ENCODE measurements around the gene PLA2G10.
"Not testable (repeated sequence)": the region's sequence is repeated elsewhere in the genome, so short reads cannot be mapped to it uniquely, and the experiment has no call there.

PLA2G10 gene

DNA sequence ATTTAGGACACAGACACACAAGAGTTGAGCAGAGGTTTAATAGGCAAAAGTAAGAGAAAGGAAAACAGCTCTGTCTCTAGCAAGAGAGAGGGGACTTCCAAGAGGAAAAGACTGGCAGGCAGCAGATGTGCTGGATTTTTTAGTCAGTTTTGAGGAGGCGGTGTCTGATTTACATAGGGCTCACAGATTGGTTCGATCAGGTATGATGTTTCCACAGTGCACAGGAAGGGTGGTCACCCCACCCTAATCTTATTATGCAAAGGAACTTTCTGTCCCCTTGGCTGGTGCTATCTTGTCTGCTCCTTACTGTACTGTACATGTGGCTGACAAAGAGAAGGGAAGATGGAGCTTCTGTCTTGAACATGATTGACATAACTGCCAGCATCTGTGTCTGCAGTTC, 36.0 kb downstream of the PLA2G10 start:
- DNase-seq = no peak

DNA sequence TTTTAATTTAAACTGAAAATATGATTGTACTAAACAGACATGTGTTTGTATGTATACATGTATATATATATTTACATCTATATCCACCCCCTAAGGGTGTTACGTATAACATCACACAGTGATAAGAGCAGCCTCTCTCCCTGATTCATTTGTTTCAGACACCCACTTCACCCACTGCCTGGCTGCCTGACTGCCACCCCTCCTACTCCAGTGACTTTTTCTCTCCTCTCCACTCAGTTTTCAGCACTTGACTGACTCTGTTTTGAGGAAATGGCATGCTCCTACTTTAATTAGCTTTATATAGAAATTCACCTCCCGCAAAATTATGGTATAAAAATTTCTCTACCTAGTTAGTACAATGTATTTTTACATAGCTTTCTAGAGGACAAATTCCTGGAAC, 41.4 kb downstream of the PLA2G10 start:
- DNase-seq = no peak

DNA sequence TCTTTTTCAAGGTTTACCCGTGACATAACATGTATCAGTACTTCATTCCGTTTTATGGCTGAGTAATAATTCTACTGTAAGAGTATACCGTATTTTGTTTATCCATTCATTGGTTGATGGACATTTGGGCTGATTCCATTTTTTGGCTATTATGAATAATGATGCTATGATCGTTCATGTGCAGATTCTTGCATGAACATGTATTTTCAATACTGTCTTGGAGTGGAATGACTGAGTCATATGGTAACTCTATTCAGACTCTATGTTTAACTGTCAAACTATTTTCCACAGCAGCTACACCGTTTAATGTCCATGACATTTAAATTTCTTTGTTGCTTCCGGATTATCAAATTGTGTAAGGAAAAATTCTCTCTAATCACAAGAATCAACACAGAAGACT, 43.5 kb downstream of the PLA2G10 start:
- DNase-seq = no peak

DNA sequence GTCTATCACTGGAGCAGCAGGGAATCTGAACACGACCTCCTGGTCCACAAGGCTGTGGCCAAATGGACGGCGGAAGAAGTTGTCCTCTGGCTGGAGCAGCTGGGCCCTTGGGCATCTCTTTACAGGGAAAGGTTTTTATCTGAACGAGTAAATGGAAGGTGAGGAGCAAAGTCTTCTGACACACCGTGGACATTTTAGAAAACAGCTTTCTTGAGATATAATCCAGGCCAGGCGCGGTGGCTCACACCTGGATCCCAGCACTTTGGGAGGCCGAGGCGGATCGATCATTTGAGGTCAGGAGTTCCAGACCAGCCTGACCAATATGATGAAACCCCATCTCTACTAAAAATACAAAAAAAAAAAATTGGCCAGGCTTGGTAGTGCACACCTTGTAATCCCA, 44.3 kb downstream of the PLA2G10 start:
- DNase-seq = no peak

DNA sequence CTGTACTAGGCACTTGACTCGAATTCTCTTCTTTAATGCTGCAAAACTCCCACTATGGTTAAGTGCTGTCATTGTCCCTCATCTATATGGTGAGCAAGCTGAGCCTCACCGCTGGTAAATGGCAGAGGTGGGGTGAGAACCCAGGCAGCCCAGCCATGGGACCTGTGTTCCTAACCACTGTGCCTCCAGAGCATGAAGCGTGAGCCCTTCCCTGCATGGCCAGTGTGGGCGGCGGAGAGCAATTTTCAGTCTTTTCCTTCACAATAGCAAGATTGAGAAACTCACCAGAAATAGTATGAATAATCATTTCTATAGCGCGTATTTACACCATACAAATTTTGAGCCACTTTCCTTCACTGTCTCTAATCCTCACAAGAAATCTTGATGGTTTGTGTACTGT, 52.2 kb downstream of the PLA2G10 start:
- DNase-seq = no peak

DNA sequence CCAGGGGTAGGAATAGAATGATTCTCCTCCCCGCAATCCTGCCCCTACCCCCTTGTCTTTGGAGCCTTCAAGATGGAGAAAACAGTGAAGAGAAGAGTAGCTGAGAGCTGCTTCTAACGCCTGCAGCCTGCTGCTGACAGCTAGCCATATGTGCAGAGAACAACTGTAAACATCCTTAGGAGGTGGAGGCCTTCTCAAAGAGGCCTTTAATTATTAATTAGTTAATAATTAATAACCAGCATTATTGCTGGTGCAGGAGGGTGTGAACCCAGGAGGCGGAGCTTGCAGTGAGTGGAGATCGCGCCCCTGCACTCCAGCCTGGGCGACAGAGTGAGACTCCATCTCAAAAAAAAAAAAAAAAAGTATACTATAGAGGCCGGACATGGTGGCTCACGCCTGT, 52.9 kb downstream of the PLA2G10 start:
- no peak for DNase-seq

DNA sequence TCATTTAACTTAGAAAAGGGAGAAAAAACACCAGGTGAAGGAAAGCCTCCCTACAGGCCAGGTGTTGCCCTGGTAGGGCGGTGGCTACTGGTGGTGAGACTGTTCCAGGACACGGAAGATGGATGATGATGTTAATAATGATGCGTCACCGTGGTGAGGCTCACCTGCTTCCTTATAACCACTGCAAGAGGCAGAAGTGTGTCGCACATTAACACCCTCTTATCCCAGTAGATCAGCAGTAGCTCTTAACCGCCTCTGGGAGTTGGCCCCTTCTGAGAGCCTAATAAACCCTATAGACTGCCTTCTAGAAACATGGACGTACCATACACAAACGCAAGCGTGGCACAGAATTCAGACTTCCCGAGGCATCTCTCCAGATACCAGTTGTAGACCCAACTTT, 53.6 kb downstream of the PLA2G10 start:
- no peak for DNase-seq

DNA sequence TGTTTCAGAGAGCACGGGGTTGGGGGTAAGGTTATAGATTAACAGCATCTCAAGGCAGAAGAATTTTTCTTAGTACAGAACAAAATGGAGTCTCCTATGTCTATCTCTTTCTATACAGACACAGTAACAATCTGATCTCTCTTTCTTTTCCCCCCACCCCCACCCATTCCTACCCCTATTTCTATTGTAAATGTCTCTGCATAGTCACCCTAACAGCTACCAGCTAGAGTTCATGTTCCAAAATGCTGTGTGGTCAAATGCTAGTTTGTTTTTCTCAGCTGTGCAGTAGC, 57.2 kb downstream of the PLA2G10 start:
- DNase-seq = not testable (repeated sequence)

DNA sequence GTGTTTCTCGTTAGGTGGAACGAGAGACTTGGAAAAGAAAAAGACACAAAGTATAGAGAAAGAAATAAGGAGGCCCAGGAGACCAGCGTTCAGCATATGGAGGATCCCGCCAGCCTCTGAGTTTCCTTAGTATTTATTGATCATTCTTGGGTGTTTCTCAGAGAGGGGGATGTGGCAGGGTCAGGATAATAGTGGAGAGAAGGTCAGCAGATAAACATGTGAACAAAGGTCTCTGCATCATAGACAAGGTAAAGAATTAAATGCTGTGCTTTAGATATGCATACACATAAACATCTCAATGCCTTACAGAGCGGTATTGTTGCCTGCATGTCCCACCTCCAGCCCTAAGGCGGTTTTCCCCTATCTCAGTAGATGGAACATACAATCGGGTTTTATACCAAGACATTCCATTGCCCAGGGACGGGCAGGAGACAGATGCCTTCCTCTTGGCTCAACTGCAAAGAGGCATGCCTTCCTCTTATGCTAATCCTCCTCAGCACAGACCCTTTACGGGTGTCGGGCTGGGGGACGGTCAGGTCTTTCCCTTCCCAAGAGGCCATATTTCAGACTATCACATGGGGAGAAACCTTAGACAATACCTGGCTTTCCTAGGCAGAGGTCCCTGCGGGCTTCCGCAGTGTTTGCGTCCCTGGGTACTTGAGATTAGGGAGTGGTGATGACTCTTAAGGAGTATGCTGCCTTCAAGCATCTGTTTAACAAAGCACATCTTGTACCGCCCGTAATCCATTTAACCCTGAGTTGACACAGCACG, 57.7 kb downstream of the PLA2G10 start:
- DNase-seq = not testable (repeated sequence)

DNA sequence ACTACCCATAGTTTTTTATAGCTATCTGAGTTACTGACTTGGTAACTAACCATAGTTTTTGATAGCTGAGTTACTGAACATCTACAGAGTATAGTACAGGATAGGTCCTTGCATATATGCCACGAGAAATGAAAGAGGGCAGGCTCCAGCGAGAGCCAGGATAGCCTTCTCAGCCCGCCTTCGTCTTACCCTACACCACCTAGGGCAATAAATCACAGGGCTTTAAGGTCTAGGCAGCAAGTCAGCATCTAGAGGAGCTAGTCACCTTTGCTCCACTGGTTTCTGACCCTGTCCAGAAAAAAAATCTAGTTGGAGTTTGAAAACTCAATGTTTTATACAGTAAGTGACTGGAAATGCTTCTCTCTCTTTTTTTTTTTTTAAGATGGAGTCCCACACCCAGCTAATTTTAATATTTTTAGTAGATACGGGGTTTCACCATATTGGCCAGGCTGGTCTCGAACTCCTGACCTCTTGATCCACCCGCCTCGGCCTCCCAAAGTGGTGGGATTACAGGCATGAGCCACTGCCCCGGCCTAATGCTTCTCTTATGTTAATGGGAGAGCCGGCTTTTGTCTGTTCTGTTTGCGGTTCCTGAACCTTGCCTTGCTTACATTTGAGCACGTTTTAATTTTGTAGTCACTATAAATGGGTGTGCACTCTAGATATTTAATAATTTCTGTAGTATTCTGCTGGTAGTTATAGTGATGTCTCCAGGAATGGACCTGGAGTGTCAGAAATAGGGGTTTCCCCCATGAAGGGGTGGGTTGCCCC, 58.5 kb downstream of the PLA2G10 start:
- no peak for DNase-seq

DNA sequence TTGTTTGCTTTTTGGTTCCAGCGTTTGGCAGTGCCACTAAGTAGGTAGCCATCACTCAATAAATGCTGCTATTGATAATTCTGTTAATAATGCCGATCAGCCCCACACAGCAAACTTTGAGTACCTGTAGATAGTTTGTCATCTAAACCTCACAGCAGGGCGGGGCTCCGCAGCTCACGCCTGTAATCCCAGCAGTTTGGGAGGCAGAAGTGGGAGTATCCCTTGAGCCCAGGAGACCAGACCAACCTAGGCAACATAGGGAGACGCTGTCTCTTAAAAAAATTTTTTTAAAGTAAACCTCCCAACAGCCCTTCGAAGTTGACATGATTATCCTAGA, 59.8 kb downstream of the PLA2G10 start:
- no peak for DNase-seq

DNA sequence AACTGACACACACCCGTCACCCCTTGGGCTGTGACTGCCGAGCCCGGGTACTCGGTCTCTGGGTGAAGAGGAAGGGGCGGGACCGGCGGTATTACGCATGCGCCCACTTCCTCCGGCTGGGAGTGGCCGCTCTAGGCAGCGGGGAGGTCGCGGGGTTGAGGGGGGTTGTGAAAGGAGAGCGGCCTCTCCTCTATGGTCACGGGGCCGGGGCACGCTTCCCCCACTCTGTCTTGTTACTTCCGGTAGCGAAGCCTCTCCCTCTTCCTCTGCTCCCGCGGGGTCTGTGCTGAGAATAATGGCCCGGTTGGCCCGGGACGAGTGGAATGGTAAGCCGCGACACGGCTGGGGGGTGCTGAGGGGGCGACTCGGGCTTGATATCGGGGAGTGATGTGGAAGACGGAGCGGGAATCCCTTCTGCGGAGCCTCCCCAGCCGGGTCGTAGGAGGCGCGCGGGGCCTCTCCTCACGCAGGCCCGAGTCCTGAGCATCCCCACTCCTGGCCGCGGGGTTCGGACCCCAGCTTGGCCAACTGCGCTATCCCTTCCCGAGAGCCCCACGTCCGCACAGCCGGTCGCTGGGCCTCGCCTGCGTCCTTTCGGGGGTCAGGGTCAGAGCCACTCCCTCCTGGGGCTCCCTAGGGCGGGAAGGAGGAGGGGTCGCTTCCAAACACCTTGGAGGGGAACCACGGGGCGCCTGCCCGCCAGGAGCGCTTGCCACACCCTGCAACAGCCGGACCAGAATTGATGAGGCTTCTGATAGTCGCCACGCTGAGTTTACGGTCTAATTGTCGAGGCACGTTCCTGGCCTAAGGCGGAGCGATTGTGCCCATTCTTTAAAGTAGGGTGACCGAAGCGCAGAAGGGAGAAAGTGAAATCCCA, 61.2 kb downstream of the PLA2G10 start, which contains the start of gene BFAR:
BFAR (plus strand) TSS at position 259 of the 877 bp plus-strand sequence. CDS start 11,396 bp downstream, outside the sequence.
- DNase-seq = peak; percentile 96

DNA sequence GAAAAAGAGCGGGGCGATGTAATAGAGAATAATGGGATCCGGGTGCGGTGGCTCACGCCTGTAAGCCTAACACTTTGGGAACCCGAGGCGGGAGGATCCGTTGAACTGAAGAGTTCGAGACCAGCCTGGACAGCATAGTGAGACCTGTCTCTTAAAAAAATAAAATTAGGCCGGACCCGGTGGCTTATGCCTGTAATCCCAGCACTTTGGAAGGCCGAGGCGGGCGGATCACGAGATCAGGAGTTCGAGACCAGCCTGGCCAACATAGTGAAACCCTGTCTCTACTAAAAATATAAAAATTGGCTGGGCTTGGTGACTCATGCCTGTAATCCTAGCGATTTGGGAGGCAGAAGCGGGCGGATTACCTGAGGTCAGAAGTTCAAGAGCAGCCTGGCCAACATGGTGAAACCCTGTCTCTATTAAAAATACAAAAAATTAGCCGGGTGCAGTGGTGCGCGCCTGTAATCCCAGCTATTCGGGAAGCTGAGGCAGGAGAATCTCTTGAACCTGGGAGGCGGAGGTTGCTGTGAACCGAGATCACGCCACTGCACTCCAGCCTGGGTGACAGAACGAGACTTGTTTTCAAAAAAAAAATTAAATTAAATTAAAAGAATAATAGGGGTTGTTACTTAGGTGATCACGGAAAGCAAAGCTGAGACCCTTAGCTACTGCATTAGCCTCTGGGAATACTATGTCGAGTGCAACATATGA, 63.3 kb downstream of the PLA2G10 start:
- DNase-seq = not testable (repeated sequence)

DNA sequence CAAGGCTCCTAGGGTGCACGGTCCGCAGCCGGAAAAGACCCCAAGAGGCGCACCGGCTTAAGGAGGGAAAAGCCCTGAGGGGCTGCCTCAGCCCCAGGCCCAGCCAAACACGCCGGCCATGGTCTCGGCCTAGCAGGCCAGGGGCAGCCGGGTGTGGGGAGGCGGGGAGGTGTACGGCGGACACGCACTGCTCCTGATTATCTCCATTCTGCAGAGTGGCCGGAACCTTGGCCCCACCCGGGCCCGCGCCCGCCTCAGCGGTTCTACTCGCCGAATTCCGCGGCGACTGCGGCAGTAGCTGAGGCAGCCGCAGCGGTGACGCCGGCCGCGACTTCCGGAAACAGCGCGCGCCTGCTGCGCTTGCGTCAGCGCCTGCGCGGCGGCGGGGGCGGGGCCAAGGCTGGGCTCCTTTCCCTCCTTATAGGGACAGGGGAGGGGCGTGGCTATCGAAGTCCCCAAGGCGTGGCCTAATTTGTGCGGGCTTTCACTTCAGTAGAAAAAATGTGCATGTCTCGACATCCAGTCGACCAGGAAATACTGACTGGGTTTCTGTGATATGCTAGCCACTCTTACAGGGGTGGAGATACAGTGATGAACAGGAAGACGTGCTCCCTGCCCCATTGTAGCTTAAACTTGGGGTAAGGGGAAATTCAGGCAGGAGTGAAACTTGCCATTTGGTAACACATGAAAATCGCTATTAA, 64.0 kb downstream of the PLA2G10 start, which contains the start of gene PARN:
PARN (minus strand) TSS at position 342 of the 701 bp plus-strand sequence; CDS start at position 207, 135 bp downstream.
- DNase-seq = peak; percentile 97

DNA sequence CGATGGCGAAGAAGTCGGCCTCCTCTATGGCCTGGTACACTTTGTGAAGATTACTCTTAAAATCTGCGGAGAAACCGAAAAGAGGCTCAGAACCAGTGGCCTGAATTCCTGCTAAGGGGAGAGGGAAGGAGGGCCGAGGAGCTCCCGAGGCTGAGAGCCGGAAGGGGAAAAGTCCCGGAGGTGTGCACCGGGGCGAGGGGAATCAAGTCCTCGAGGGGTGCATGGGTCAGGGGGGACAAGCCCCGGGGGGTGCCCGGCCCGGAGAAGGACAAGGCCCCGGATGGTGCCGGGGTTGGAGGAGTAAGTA, 64.5 kb downstream of the PLA2G10 start:
- DNase-seq = no peak

DNA sequence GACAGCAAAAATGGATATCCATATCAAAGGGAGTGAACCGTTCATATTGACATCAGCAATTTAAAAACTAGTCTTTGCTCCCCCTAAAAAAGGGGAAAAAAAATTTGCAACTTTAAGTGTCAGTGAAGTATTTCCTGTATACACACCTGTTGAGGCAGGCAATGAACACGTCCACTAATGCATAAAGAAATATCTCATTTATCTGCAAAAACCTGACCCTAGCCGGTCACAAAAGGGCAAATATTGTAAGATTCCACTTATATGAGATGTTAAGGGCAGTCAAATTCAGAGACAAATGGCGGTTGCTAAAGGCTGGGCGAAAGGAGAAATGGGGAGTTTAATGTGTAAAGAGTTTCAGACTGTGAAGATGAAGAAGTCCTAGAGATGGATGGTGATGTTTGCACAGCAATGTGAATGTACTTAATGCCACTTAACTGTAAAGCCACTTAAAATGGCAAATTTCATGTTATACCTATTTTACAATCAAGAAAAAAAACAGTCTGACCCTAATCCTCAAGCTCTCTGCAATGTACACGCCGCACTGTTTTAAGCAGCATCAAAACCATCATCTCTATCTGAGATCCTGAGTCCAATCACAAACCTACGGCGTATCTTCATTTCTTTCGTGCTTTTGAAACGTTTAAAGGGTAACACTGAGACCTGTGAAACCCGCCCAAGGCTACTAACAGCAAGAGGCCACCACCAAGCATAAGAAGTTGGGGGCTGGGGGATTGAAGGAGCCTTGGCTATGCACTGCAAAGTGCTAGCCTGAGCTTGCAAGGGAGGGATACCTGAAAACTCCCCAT, 65.1 kb downstream of the PLA2G10 start:
- no peak for DNase-seq

DNA sequence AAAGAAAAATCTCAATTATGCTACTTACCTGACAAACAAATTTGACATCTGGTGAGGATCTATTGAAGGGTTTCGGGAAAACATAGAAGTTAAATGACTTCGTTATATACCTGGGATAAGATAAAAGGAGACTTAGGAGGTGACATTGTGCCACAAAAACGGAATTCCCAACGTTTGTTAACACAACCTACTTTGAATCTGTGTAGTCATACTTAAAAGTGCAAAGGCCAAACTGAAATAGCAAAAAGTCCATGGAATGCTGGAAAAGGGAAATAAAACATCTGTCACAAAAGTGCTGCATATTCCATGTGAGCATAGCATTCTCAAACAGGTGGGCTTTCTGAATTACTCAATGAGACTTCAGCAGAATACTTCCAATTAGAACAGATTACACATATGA, 67.0 kb downstream of the PLA2G10 start:
- DNase-seq = no peak

All from NCI-H1436 (cell line).